ENCODE results near the gene AKR1E2. TPM values are rescaled to one million over a fixed set of nuclear protein-coding genes. Genes with fewer than 3 reads are reported as not detected.

Gene AKR1E2
- total RNA-seq, 1 experiment from 2014 or later: 0.36 TPM

- TF ChIP-seq CTCF (conservative IDR thresholded peaks at IDR 0.05; ENCODE audit: low read depth, low read length): no peak
- no peak for TF ChIP-seq EZH2 (IDR thresholded peaks at IDR 0.05; ENCODE audit: low read length, unreplicated experiment)
- TF ChIP-seq EZH2phosphoT487 (IDR thresholded peaks at IDR 0.05; ENCODE audit: borderline replicate concordance, low read length): no peak
- Histone ChIP-seq H3K4me3 (ENCODE audit: low read length) (no peak overlapping the region), H3K9me2 (replicated peaks; ENCODE audit: low read length) (no peaks in the 10 kb centered on the region), H3F3A (ENCODE audit: low read length, unreplicated experiment) (no peaks in the 10 kb centered on the region), H2AFZ (ENCODE audit: low read length) (no peak overlapping the region), H3K4me2 (ENCODE audit: low read length) (no peak overlapping the region), H3K27ac (ENCODE audit: low read length) (no peak overlapping the region), H4K20me1 (ENCODE audit: low read length) (no peaks in the 10 kb centered on the region), H3K9me3 (ENCODE audit: low read length) (no peaks in the 10 kb centered on the region), H3K27me3 (ENCODE audit: low read length) (no peaks in the 10 kb centered on the region), H3K79me2 (ENCODE audit: low read length) (no peaks in the 10 kb centered on the region), H3K36me3 (ENCODE audit: low read depth, low read length) (no peaks in the 10 kb centered on the region), H3K9ac (ENCODE audit: low read length) (no peak overlapping the region), H3K4me1 (ENCODE audit: insufficient read depth, low read length) (no peaks in the 10 kb centered on the region)
- POLR2A ChIA-PET (ENCODE audit: unreplicated experiment): no interaction called here
- intact Hi-C loops (cut with micrococcal nuclease): no loop called here
- DNase-seq: no peak
- no TSS peak for BruUV-seq (replicated peaks)
- no peak for ATAC-seq
- CTCF ChIA-PET: no interaction called here
Measured at GRCh38 chr10:4826792-4827324, 851 bp downstream of the AKR1E2 start.

GRCh38 chr10:4828005-4828404 is 2.0 kb downstream of the AKR1E2 start:
- Histone ChIP-seq H3K79me2 (ENCODE audit: low read length) (no peaks in the 10 kb centered on the region), H3F3A (ENCODE audit: low read length, unreplicated experiment) (no peaks in the 10 kb centered on the region), H2AFZ (ENCODE audit: low read length) (no peak overlapping the region), H3K9me2 (replicated peaks; ENCODE audit: low read length) (no peaks in the 10 kb centered on the region), H3K4me3 (ENCODE audit: low read length) (no peak overlapping the region), H3K9ac (ENCODE audit: low read length) (no peak overlapping the region), H4K20me1 (ENCODE audit: low read length) (no peaks in the 10 kb centered on the region), H3K27ac (ENCODE audit: low read length) (no peak overlapping the region), H3K4me2 (ENCODE audit: low read length) (no peak overlapping the region), H3K27me3 (ENCODE audit: low read length) (no peaks in the 10 kb centered on the region), H3K36me3 (ENCODE audit: low read depth, low read length) (no peaks in the 10 kb centered on the region), H3K9me3 (ENCODE audit: low read length) (no peaks in the 10 kb centered on the region), H3K4me1 (ENCODE audit: insufficient read depth, low read length) (no peaks in the 10 kb centered on the region)
- DNase-seq (no peak), ATAC-seq (no peak)
- intact Hi-C loops (cut with micrococcal nuclease): no loop called here
- TF ChIP-seq CTCF (conservative IDR thresholded peaks at IDR 0.05; ENCODE audit: low read depth, low read length) (no peak), EZH2phosphoT487 (IDR thresholded peaks at IDR 0.05; ENCODE audit: borderline replicate concordance, low read length) (no peak), EZH2 (IDR thresholded peaks at IDR 0.05; ENCODE audit: low read length, unreplicated experiment) (no peak)
- ChIA-PET POLR2A (ENCODE audit: unreplicated experiment) (no interaction called here), CTCF (interaction anchor here (0.7 kb wide), 1 partner anchor 20 kb away, joined by 3 read pairs; no protein-coding TSS in a partner anchor)
- no TSS peak for BruUV-seq (replicated peaks)

GRCh38 chr10:4830551-4830950 is 4.5 kb downstream of the AKR1E2 start:
- Histone ChIP-seq H3K27ac (ENCODE audit: low read length) (no peak overlapping the region), H3K79me2 (ENCODE audit: low read length) (no peaks in the 10 kb centered on the region), H4K20me1 (ENCODE audit: low read length) (no peaks in the 10 kb centered on the region), H3K4me3 (ENCODE audit: low read length) (no peak overlapping the region), H3K4me1 (ENCODE audit: insufficient read depth, low read length) (no peaks in the 10 kb centered on the region), H3K27me3 (ENCODE audit: low read length) (no peaks in the 10 kb centered on the region), H3K9me2 (replicated peaks; ENCODE audit: low read length) (no peaks in the 10 kb centered on the region), H2AFZ (ENCODE audit: low read length) (no peak overlapping the region), H3K36me3 (ENCODE audit: low read depth, low read length) (no peaks in the 10 kb centered on the region), H3F3A (ENCODE audit: low read length, unreplicated experiment) (no peaks in the 10 kb centered on the region), H3K4me2 (ENCODE audit: low read length) (no peak overlapping the region), H3K9ac (ENCODE audit: low read length) (no peak overlapping the region), H3K9me3 (ENCODE audit: low read length) (no peaks in the 10 kb centered on the region)
- BruUV-seq (replicated peaks): no TSS peak
- CTCF ChIA-PET: no interaction called here
- no peak for TF ChIP-seq CTCF (conservative IDR thresholded peaks at IDR 0.05; ENCODE audit: low read depth, low read length)
- TF ChIP-seq EZH2 (IDR thresholded peaks at IDR 0.05; ENCODE audit: low read length, unreplicated experiment): no peak
- TF ChIP-seq EZH2phosphoT487 (IDR thresholded peaks at IDR 0.05; ENCODE audit: borderline replicate concordance, low read length): no peak
- DNase-seq (no peak), ATAC-seq (no peak)
- intact Hi-C loops (cut with micrococcal nuclease): no loop called here
- POLR2A ChIA-PET (ENCODE audit: unreplicated experiment): no interaction called here

Data from PC-3 (cell line).